HepG2 (cell line): ENCODE measurements around the gene TMEM217. TPM values are rescaled to one million over a fixed set of nuclear protein-coding genes. Genes with fewer than 3 reads are reported as not detected.
A peak's percentile ranks its signal among the peaks of the same experiment; 100 is the strongest.

Experiments used
- ARID4A ChIP-seq: sonication (generic); formaldehyde crosslinking; IDR thresholded peaks from 2 replicates; pipeline ENCODE4 v1.5.0; 2020; ENCODE audit warnings: mild to moderate bottlenecking, missing genetic modification reagents, borderline replicate concordance
- FOXJ3 ChIP-seq: sonication (generic); formaldehyde crosslinking; IDR thresholded peaks from 2 replicates; pipeline ENCODE4 v1.4.0; 2020; ENCODE audit warnings: missing genetic modification reagents, mild to moderate bottlenecking, borderline replicate concordance
- HDAC6 ChIP-seq: fragments of 200-600 bp; sonication (generic); IDR thresholded peaks from 2 replicates; pipeline ENCODE4 v1.7.0; 2017; ENCODE audit warnings: mild to moderate bottlenecking, antibody characterized with exemption, low read length, low read depth
- MXD4 ChIP-seq: IDR thresholded peaks from 2 replicates; pipeline ENCODE4 v1.6.1; 2016; ENCODE audit warnings: mild to moderate bottlenecking, missing biosample characterization, missing genetic modification reagents
- STAT5B ChIP-seq: sonication (generic); formaldehyde crosslinking; IDR thresholded peaks from 2 replicates; pipeline ENCODE4 v1.4.0; 2020; ENCODE audit warnings: missing genetic modification reagents
- ZNF274 ChIP-seq: sonication (generic); formaldehyde crosslinking; IDR thresholded peaks from 2 replicates; pipeline ENCODE4 v1.5.1; 2020; ENCODE audit warnings: mild to moderate bottlenecking, missing genetic modification reagents
- ZNF646 ChIP-seq: sonication (generic); formaldehyde crosslinking; IDR thresholded peaks from 2 replicates; pipeline ENCODE4 v1.9.0; 2021; ENCODE audit warnings: mild to moderate bottlenecking, missing genetic modification reagents
- polyA plus RNA-seq, 8 experiments: library from polyadenylated mRNA; depleted of rRNA in 3 of 8; stranded (reverse) in 7 of 8; unstranded in 1 of 8; fragments of >200 nt; fragmentation: Illumina TruSeq in 4 of 8; extraction: Trizol in 4 of 8; gene quantifications; 2 replicates each; pipeline versions ENCODE4 v1.2.1 to v1.2.3, GENCODE V29; 2011 to 2016; ENCODE audit warnings: low read depth in 4 of 8, missing spikeins in 1 of 8, mixed read lengths in 1 of 8; ENCODE audit not compliant: insufficient read depth in 1 of 8
- total RNA-seq, 5 experiments: library from RNA; depleted of rRNA; stranded (reverse); fragments of >200 nt; fragmentation: Illumina TruSeq; extraction: Trizol; gene quantifications; 2 replicates each; pipeline ENCODE4 v1.2.3, GENCODE V29; 2016; ENCODE audit warnings: low read depth in 1 of 5
- TF ChIP-seq, protein P1 (sequence below): sonication (generic); formaldehyde crosslinking; IDR thresholded peaks from one replicate; pipeline ENCODE4 v1.5.1; 2020; ENCODE audit warnings: mild to moderate bottlenecking, missing genetic modification reagents; ENCODE audit errors: not compliant biosample characterization

TMEM217 gene
- total and polyA plus RNA-seq, 2 of the 13 experiments (the other 11 are each of a cell fraction or from before 2014, with no cell fraction given), result 2.3 to 3.4 TPM

DNA sequence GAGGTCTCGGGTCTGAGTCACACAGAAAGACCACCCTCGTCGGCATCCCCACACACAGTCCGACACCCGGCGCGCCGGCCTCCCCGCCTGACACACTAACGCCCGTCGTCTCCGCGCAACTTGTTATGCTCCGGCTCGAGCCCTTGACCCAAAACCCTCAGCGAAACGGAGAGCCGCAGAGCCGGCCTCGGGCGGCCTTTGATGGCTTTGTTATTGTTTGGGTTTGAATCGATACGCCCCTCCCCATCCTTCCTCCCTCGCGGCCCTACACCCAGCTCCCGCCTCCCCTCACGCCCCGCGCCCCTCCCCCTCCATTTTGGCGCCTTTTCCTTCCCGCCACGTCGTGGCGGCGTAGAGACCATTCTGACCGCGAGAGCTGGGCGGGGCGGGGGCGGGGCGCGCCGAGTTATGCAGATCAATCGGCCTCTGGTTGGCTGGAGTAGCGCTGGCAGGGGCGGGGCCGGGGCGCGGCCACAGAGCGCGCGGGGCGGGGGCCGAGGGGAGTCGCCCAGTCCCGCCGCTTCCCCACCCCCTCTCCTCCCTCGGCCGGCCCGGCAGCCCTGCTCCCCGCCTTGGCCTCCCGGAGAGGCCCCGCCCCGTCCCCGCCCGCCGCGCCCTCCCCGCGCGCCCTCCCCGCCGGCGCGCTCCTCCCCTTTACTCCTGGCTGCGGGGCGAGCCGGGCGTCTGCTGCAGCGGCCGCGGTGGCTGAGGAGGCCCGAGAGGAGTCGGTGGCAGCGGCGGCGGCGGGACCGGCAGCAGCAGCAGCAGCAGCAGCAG lies 88.3 kb downstream of the TMEM217 start, which contains the start of gene PIM1 (continued):
- no peak for TF ChIP-seq HDAC6
- peak; percentile 76 for TF ChIP-seq MXD4 (CRISPR knock-in tag)
- TF ChIP-seq, protein P1, sequence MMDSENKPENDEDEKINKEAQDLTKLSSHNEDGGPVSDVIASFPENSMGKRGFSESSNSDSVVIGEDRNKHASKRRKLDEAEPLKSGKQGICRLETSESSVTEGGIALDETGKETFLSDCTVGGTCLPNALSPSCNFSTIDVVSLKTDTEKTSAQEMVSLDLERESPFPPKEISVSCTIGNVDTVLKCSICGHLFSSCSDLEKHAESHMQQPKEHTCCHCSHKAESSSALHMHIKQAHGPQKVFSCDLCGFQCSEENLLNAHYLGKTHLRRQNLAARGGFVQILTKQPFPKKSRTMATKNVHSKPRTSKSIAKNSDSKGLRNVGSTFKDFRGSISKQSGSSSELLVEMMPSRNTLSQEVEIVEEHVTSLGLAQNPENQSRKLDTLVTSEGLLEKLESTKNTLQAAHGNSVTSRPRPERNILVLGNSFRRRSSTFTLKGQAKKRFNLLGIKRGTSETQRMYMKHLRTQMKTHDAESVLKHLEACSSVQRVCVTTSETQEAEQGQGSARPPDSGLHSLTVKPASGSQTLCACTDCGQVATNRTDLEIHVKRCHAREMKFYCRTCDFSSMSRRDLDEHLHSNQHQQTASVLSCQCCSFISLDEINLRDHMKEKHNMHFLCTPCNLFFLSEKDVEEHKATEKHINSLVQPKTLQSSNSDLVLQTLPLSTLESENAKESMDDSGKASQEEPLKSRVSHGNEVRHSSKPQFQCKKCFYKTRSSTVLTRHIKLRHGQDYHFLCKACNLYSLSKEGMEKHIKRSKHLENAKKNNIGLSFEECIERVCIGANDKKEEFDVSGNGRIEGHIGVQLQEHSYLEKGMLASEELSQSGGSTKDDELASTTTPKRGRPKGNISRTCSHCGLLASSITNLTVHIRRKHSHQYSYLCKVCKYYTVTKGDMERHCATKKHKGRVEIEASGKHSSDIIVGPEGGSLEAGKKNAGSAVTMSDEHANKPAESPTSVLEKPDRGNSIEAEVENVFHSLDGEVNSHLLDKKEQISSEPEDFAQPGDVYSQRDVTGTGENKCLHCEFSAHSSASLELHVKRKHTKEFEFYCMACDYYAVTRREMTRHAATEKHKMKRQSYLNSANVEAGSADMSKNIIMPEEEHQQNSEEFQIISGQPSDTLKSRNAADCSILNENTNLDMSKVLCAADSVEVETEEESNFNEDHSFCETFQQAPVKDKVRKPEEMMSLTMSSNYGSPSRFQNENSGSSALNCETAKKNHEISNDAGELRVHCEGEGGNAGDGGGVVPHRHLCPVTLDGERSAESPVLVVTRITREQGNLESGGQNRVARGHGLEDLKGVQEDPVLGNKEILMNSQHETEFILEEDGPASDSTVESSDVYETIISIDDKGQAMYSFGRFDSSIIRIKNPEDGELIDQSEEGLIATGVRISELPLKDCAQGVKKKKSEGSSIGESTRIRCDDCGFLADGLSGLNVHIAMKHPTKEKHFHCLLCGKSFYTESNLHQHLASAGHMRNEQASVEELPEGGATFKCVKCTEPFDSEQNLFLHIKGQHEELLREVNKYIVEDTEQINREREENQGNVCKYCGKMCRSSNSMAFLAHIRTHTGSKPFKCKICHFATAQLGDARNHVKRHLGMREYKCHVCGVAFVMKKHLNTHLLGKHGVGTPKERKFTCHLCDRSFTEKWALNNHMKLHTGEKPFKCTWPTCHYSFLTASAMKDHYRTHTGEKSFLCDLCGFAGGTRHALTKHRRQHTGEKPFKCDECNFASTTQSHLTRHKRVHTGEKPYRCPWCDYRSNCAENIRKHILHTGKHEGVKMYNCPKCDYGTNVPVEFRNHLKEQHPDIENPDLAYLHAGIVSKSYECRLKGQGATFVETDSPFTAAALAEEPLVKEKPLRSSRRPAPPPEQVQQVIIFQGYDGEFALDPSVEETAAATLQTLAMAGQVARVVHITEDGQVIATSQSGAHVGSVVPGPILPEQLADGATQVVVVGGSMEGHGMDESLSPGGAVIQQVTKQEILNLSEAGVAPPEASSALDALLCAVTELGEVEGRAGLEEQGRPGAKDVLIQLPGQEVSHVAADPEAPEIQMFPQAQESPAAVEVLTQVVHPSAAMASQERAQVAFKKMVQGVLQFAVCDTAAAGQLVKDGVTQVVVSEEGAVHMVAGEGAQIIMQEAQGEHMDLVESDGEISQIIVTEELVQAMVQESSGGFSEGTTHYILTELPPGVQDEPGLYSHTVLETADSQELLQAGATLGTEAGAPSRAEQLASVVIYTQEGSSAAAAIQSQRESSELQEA (CRISPR knock-in tag), result peak; percentile 72
- no peak; the same call in none of the 2 replicates for TF ChIP-seq ARID4A
- TF ChIP-seq FOXJ3, result peak; percentile 91; the same call in 1 of the 2 replicates
- TF ChIP-seq ZNF274 (CRISPR knock-in tag), result peak; percentile 76
- 0 out of 2 replicates have a peak, but pooled peaks have one; percentile 30 for TF ChIP-seq ZNF646 (CRISPR knock-in tag)
- peak; percentile 38; the same call in 1 of the 2 replicates for TF ChIP-seq STAT5B (CRISPR knock-in tag)
